CD14-positive monocyte (primary cell): ENCODE measurements around the gene ASRGL1. TPM values are rescaled to one million over a fixed set of nuclear protein-coding genes. Genes with fewer than 3 reads are reported as not detected.

Experiments used
- DNase-seq, 3 donors: peaks; one replicate each; pipeline ENCODE4 v3.0.0-alpha.2; 2011 to 2022
- H2AFZ ChIP-seq: 2 replicates; pipeline ENCODE4 v1.6.0; 2012; ENCODE audit warnings: mild to moderate bottlenecking, low read depth, low read length, inconsistent platforms; ENCODE audit not compliant: insufficient read depth, poor library complexity, severe bottlenecking
- H3K27ac ChIP-seq, 2 donors: 1 replicate in 1 of 2; 2 replicates in 1 of 2; pipeline ENCODE4 v1.5.1; 2012 to 2013; ENCODE audit warnings: low read length in 2 of 2, control low read depth in 1 of 2, inconsistent platforms in 1 of 2, low read depth in 1 of 2, mild to moderate bottlenecking in 1 of 2
- H3K27me3 ChIP-seq, 2 donors: one replicate each; pipeline versions ENCODE4 v1.6.0 to v1.6.1; 2011 to 2013; ENCODE audit warnings: low read length in 2 of 2; ENCODE audit not compliant: control insufficient read depth in 2 of 2, insufficient read depth in 2 of 2
- H3K36me3 ChIP-seq, 2 donors: replicated peaks in 1 of 2; 1 replicate in 1 of 2; 2 replicates in 1 of 2; pipeline versions ENCODE4 v1.5.1 to v1.6.1; 2012 to 2013; ENCODE audit warnings: low read length in 2 of 2, control low read depth in 1 of 2, inconsistent platforms in 1 of 2, mild to moderate bottlenecking in 1 of 2; ENCODE audit not compliant: insufficient read depth in 2 of 2, control insufficient read depth in 1 of 2
- H3K4me1 ChIP-seq, 2 donors: 1 replicate in 1 of 2; 2 replicates in 1 of 2; pipeline versions ENCODE4 v1.5.1 to v1.6.1; 2012 to 2013; ENCODE audit warnings: low read length in 2 of 2, control low read depth in 1 of 2, inconsistent platforms in 1 of 2, mild to moderate bottlenecking in 1 of 2, moderate library complexity in 1 of 2; ENCODE audit not compliant: insufficient read depth in 2 of 2, control insufficient read depth in 1 of 2
- H3K4me2 ChIP-seq: replicated peaks from 2 replicates; pipeline ENCODE3; 2012; ENCODE audit warnings: low read length, moderate library complexity, mild to moderate bottlenecking; ENCODE audit not compliant: poor library complexity, severe bottlenecking; ENCODE audit errors: extremely low read depth
- H3K4me3 ChIP-seq, 3 experiments: fragments of 200-600 bp in 1 of 3; sonication (generic) in 1 of 3; replicated peaks in 1 of 3; 1 replicate in 2 of 3; 2 replicates in 1 of 3; pipeline ENCODE4 v1.5.1; 2011 to 2013; ENCODE audit warnings: low read length in 3 of 3, mild to moderate bottlenecking in 3 of 3, control low read depth in 2 of 3, low read depth in 2 of 3, inconsistent platforms in 1 of 3, moderate library complexity in 1 of 3
- H3K79me2 ChIP-seq: 2 replicates; pipeline ENCODE4 v1.6.0; 2012; ENCODE audit warnings: mild to moderate bottlenecking, control low read depth, inconsistent platforms, low read length, moderate library complexity; ENCODE audit not compliant: insufficient read depth
- H3K9ac ChIP-seq: 2 replicates; pipeline ENCODE4 v1.6.0; 2017; ENCODE audit warnings: low read length, mild to moderate bottlenecking; ENCODE audit not compliant: insufficient read depth, poor library complexity, severe bottlenecking
- H3K9me3 ChIP-seq, 2 donors: replicated peaks in 1 of 2; 1 replicate in 1 of 2; 2 replicates in 1 of 2; pipeline versions ENCODE4 v1.5.1 to v1.6.1; 2012 to 2013; ENCODE audit warnings: low read length in 2 of 2, control low read depth in 1 of 2; ENCODE audit not compliant: control insufficient read depth in 1 of 2, insufficient read depth in 1 of 2
- H4K20me1 ChIP-seq: 2 replicates; pipeline ENCODE4 v1.6.0; 2012; ENCODE audit warnings: mild to moderate bottlenecking, low read length, control low read depth, moderate library complexity; ENCODE audit not compliant: insufficient read depth
- H3K27ac Mint-ChIP-seq, 7 donors: one replicate each; pipeline ENCODE4 v1.8.0; 2020; ENCODE audit warnings: mild to moderate bottlenecking in 7 of 7, mixed read lengths in 7 of 7, moderate library complexity in 6 of 7, inconsistent platforms in 2 of 7
- H3K27me3 Mint-ChIP-seq, 3 donors: one replicate each; pipeline ENCODE4 v1.8.0; 2021 to 2022; ENCODE audit warnings: low read depth in 3 of 3, mild to moderate bottlenecking in 3 of 3, mixed read lengths in 3 of 3, moderate library complexity in 3 of 3, inconsistent platforms in 1 of 3
- H3K36me3 Mint-ChIP-seq, 2 donors: one replicate each; pipeline ENCODE4 v1.8.0; 2020; ENCODE audit warnings: mixed read lengths in 2 of 2, inconsistent platforms in 1 of 2, mild to moderate bottlenecking in 1 of 2
- H3K4me1 Mint-ChIP-seq: one replicate; pipeline ENCODE4 v1.8.0; 2020; ENCODE audit warnings: mild to moderate bottlenecking, mixed read lengths
- H3K4me3 Mint-ChIP-seq, 2 donors: one replicate each; pipeline ENCODE4 v1.8.0; 2020; ENCODE audit warnings: mild to moderate bottlenecking in 2 of 2, mixed read lengths in 2 of 2, moderate library complexity in 1 of 2
- H3K9me3 Mint-ChIP-seq, 7 donors: one replicate each; pipeline ENCODE4 v1.8.0; 2020 to 2022; ENCODE audit warnings: mixed read lengths in 7 of 7, mild to moderate bottlenecking in 6 of 7, moderate library complexity in 6 of 7, inconsistent platforms in 2 of 7
- WGBS: methylation state at CpG from one replicate; pipeline ENCODE4 v1.1.5; 2013; ENCODE audit warnings: missing lambda C conversion rate; ENCODE audit not compliant: insufficient coverage; 5-methylcytosine and 5-hydroxymethylcytosine counted together
- intact Hi-C, 2 donors: fragments of 100-400 bp; cut with micrococcal nuclease; formaldehyde crosslinking; loops; one replicate each; pipeline versions ENCODE4 v1.15.0 to v1.15.1; 2023
- polyA plus RNA-seq, 3 donors: library from polyadenylated mRNA; depleted of rRNA in 1 of 3; unstranded in 2 of 3; stranded (reverse) in 1 of 3; fragments of 300-500 nt in 2 of 3; fragments of >200 nt in 1 of 3; fragmentation: Illumina TruSeq in 2 of 3; gene quantifications; 1 replicate in 2 of 3; 2 replicates in 1 of 3; pipeline ENCODE4 v1.2.3, GENCODE V29; 2012 to 2021
- TF ChIP-seq, protein P1 (sequence below): fragments of 200-600 bp; IDR thresholded peaks from one replicate; pipeline ENCODE4 v1.8.0; 2022; ENCODE audit warnings: antibody characterized with exemption, mild to moderate bottlenecking

ASRGL1 gene
- polyA plus RNA-seq, 3 donors, result 22.3 to 57.8 (median 50.6) TPM

DNA sequence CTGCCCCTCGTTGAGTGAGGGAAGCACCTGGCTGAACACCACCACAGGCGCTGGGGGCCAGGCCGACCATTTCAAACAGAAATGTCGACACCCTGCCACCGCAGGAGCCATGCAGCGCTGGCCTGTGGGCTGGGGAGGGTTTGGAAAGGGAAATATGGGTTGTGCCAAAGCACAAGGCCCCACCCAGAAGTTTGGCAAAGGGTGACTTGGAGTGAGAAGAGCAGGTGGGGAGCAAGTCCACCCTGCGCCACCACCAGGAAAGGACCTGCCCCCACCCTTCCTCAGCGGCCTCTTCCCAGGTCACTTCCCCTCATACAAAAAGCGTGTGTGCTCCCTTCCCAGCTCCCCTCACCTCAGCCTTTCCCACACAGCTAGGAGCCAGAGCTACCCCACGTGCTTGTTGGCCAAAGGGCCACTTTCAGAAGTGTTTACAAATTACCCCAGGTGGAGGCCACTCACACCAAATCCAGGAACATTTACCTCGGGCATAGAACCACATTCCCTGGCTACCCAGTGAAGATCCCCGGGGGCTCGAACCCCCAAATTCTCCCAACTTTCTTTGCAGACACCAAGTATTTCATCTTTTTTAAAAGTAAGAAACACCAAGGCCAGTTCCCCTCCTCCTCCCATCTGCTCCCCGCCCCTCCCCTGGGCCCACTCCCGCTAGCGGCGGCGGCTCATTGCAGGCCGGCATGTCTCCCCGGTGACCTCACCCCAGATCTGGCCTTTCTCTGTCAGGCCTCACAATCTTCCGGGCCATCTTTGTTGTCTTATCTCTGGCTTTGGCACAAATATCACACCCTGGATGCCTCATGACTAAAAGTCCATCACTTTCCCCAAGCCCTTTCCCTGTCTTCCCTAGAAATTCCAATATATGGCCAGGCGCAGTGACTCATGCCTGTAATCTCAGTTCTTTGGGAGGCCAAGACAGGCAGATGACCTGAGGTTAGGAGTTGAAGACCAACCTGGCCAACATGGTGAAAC, 61.1 kb downstream of the ASRGL1 start:
- Mint-ChIP-seq H3K27ac (peak overlapping the region in 2 of 7 donors; percentile 54), H3K9me3 (peaks cover 0 to 2% (median 0%) of the 10 kb centered on the region in 7 donors), H3K4me3 (no peak overlapping the region), H3K27me3 (peaks cover 0 to 4% (median 0%) of the 10 kb centered on the region in 3 donors), H3K4me1 (peaks cover 45% of the 10 kb centered on the region), H3K36me3 (peaks cover under 1 to 1% of the 10 kb centered on the region in 2 donors)
- H2AFZ ChIP-seq, result peak overlapping the region; percentile 49
- WGBS, result 33% methylated on average over 18 of the region's 22 CpGs
- H3K27ac ChIP-seq, result no peak overlapping the region
- no peak overlapping the region for H3K4me3 ChIP-seq
- no peaks in the 10 kb centered on the region for H3K79me2 ChIP-seq
- H4K20me1 ChIP-seq, result no peaks in the 10 kb centered on the region
- TF ChIP-seq, protein P1, sequence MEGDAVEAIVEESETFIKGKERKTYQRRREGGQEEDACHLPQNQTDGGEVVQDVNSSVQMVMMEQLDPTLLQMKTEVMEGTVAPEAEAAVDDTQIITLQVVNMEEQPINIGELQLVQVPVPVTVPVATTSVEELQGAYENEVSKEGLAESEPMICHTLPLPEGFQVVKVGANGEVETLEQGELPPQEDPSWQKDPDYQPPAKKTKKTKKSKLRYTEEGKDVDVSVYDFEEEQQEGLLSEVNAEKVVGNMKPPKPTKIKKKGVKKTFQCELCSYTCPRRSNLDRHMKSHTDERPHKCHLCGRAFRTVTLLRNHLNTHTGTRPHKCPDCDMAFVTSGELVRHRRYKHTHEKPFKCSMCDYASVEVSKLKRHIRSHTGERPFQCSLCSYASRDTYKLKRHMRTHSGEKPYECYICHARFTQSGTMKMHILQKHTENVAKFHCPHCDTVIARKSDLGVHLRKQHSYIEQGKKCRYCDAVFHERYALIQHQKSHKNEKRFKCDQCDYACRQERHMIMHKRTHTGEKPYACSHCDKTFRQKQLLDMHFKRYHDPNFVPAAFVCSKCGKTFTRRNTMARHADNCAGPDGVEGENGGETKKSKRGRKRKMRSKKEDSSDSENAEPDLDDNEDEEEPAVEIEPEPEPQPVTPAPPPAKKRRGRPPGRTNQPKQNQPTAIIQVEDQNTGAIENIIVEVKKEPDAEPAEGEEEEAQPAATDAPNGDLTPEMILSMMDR, result no peak
- H3K9me3 ChIP-seq, result no peaks in the 10 kb centered on the region
- H3K4me2 ChIP-seq, result no peak overlapping the region
- DNase-seq, result no peak
- H3K4me1 ChIP-seq, result peaks cover 27 to 42% of the 10 kb centered on the region in 2 donors
- peak overlapping the region; percentile 0 for H3K9ac ChIP-seq
- H3K27me3 ChIP-seq, result no peaks in the 10 kb centered on the region
- H3K36me3 ChIP-seq, result no peaks in the 10 kb centered on the region
- intact Hi-C loops, result loop anchor here (5.0 to 10.0 kb wide), 2 partner anchors 289 to 296 kb away; partner anchors contain the start of gene LRRN4CL (in 1 of the 2)

DNA sequence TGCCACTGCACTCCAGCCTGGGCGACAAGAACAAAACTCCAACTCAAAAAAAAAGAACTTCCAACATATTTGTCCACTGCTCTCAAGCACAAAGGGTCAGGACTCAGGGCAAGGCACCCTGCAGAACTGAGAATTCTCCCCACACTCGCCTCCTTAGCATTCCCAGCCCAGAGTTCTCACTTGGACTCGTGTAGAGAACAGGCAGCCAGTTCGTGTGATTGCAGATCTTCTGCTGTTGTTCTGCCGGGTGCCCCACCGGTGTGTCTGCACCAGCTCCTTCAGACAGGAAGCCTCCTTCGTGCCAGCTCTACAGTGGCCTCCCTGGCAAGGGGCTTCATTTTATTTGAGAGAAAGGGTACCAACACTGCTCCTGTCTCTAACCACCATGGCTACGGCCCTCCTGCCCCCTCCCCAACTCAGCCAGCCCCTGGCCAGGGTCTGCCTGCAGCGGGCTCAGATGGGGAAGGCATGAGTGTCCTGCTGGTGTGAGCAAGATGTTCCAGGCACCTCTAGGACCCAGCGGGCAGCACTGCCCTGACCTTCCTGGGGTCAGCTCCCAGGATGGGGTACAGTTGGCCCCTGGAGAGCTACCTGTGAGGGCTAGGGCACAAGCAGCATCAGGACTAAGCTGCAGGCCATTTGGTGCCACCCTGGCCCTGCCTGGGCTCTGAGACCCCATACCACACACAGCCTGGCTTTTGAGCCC, 62.1 kb downstream of the ASRGL1 start:
- Mint-ChIP-seq H3K27me3 (peaks cover 0 to 4% (median 0%) of the 10 kb centered on the region in 3 donors), H3K9me3 (peaks cover 0 to 2% (median 0%) of the 10 kb centered on the region in 7 donors), H3K4me3 (no peak overlapping the region), H3K36me3 (peaks cover 0 to 2% of the 10 kb centered on the region in 2 donors), H3K4me1 (peaks cover 45% of the 10 kb centered on the region), H3K27ac (peak overlapping the region in 1 of 7 donors; percentile 82)
- intact Hi-C loops, result loop anchor here (5.0 to 10.0 kb wide), 2 partner anchors 288 to 295 kb away; partner anchors contain the start of gene LRRN4CL (in 1 of the 2)
- 52% methylated on average over 9 of the region's 10 CpGs for WGBS
- H3K79me2 ChIP-seq, result no peaks in the 10 kb centered on the region
- H3K4me2 ChIP-seq, result no peak overlapping the region
- no peaks in the 10 kb centered on the region for H3K27me3 ChIP-seq
- DNase-seq, result no peak
- H3K9ac ChIP-seq, result no peak overlapping the region
- H3K4me3 ChIP-seq, result no peak overlapping the region
- TF ChIP-seq, protein P1, result no peak
- H3K9me3 ChIP-seq, result no peaks in the 10 kb centered on the region
- H3K4me1 ChIP-seq, result peaks cover 27 to 42% of the 10 kb centered on the region in 2 donors
- H2AFZ ChIP-seq, result no peak overlapping the region
- no peak overlapping the region for H3K27ac ChIP-seq
- H4K20me1 ChIP-seq, result no peaks in the 10 kb centered on the region
- H3K36me3 ChIP-seq, result no peaks in the 10 kb centered on the region
